Bronchial epithelial cell (primary cell): ENCODE data around the gene PPP2R2B. TPM values are rescaled to one million over a fixed set of nuclear protein-coding genes. Genes with fewer than 3 reads are reported as not detected.

Experiments
- DNase-seq: peaks from one replicate; pipeline ENCODE4 v3.0.0-alpha.2; 2010; ENCODE audit warnings: low read depth
- FAIRE-seq: peaks from 2 replicates; lab custom pipeline; 2011; peaks lifted over from hg19 to GRCh38; lab: Jason Lieb, UNC
- H3K27me3 ChIP-seq: 2 replicates; pipeline ENCODE4 v1.5.1; 2011; ENCODE audit warnings: low read length; ENCODE audit not compliant: control insufficient read depth, insufficient read depth
- H3K36me3 ChIP-seq: 2 replicates; pipeline ENCODE4 v1.5.1; 2011; ENCODE audit warnings: low read length; ENCODE audit not compliant: control insufficient read depth, insufficient read depth
- H3K4me3 ChIP-seq: 2 replicates; pipeline ENCODE4 v1.5.1; 2011; ENCODE audit warnings: mild to moderate bottlenecking, low read depth, low read length, control low read depth
- total RNA-seq: library from RNA; depleted of rRNA; stranded (reverse); fragments of >200 nt; gene quantifications from 2 replicates; pipeline ENCODE4 v1.2.1, GENCODE V29; 2014
- TF ChIP-seq, protein P1 (sequence below): IDR thresholded peaks from 2 replicates; pipeline ENCODE4 v1.5.1; 2011; ENCODE audit warnings: mild to moderate bottlenecking, moderate library complexity, low read length, control low read depth, inconsistent platforms; ENCODE audit not compliant: insufficient read depth, severe bottlenecking

Gene PPP2R2B
- total RNA-seq, 1 donor from 2014 or later, result under 0.01 TPM

DNA sequence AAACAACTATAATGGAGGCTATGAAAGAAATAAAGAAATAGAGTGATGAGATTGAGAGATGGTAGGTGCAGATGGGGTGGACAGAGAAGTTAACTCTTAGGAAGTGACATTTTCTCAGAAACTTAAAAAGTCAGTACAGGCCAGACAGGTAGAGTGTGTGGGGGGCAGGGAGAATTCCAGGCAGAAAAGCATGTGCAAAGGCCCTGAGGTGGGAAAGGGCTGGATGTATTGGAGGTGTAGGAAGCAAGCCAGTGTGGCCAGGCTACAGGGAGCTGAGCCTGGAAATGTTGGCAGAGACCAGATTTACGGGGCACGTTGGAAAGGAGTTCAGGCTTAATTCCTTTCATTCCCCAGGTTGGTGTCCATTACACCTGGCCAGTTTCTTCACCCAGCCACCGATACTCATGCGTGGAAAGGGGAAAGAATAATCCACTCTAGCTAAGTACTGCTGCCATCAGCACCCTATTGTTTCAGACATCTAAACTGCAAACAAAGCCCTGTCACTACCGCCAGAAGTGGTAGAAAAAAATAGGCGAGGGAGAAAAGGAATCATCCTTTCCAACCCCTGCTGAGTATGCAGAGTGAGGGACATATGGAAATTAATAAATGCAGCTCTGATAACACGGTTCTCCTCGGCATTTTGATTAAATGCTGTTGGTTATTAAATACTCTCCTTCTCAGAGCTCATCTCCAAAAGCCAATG, 245.8 kb downstream of the PPP2R2B start:
- Histone ChIP-seq H3K36me3 (no peaks in the 10 kb centered on the region), H3K4me3 (no peak overlapping the region), H3K27me3 (no peaks in the 10 kb centered on the region)
- DNase-seq, result no peak
- FAIRE-seq, result peak; percentile 47
- TF ChIP-seq, protein P1, sequence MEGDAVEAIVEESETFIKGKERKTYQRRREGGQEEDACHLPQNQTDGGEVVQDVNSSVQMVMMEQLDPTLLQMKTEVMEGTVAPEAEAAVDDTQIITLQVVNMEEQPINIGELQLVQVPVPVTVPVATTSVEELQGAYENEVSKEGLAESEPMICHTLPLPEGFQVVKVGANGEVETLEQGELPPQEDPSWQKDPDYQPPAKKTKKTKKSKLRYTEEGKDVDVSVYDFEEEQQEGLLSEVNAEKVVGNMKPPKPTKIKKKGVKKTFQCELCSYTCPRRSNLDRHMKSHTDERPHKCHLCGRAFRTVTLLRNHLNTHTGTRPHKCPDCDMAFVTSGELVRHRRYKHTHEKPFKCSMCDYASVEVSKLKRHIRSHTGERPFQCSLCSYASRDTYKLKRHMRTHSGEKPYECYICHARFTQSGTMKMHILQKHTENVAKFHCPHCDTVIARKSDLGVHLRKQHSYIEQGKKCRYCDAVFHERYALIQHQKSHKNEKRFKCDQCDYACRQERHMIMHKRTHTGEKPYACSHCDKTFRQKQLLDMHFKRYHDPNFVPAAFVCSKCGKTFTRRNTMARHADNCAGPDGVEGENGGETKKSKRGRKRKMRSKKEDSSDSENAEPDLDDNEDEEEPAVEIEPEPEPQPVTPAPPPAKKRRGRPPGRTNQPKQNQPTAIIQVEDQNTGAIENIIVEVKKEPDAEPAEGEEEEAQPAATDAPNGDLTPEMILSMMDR, result no peak

GRCh38 chr5:146630472-146630871, 248.1 kb downstream of the PPP2R2B start:
- DNase-seq (no peak), FAIRE-seq (no peak)
- TF ChIP-seq, protein P1, result no peak
- Histone ChIP-seq H3K27me3 (no peaks in the 10 kb centered on the region), H3K36me3 (no peaks in the 10 kb centered on the region), H3K4me3 (no peak overlapping the region)

DNA sequence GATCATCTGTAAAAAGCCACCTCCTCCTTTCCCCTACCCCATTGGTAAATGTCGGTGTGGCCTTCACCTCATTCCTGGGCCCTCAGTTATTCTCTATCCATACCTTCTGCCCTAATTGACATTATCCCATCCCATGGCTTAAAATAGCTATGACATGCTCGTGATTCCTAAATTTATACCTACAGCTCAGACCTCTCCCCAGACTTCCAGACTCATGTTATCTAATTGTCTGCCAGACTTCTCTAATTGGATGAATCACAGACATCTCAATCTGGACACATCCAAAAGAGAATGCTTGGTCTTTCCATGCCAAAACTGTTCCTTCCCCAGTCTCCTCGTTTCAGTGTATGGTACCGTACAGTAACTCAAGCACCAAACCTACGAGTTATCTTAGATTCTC, 249.6 kb downstream of the PPP2R2B start:
- H3K27me3 ChIP-seq, result no peaks in the 10 kb centered on the region
- H3K36me3 ChIP-seq, result no peaks in the 10 kb centered on the region
- DNase-seq (no peak), FAIRE-seq (no peak)
- H3K4me3 ChIP-seq, result no peak overlapping the region
- TF ChIP-seq, protein P1, result no peak

GRCh38 chr5:146626936-146627335, 251.6 kb downstream of the PPP2R2B start:
- FAIRE-seq, result no peak
- Histone ChIP-seq H3K27me3 (no peaks in the 10 kb centered on the region), H3K36me3 (no peaks in the 10 kb centered on the region), H3K4me3 (no peak overlapping the region)
- TF ChIP-seq, protein P1, result no peak
- DNase-seq, result no peak

GRCh38 chr5:146624179-146624578, 254.4 kb downstream of the PPP2R2B start:
- FAIRE-seq, result no peak

More at GRCh38 chr5:146624179-146624578, 254.4 kb downstream of the PPP2R2B start:
- Histone ChIP-seq H3K4me3 (no peak overlapping the region), H3K36me3 (no peaks in the 10 kb centered on the region), H3K27me3 (no peaks in the 10 kb centered on the region)
- peak; percentile 5 for DNase-seq
- TF ChIP-seq, protein P1, result no peak
